HepG2 (cell line): Measurements from ENCODE around the gene NREP. TPM values are rescaled to one million over a fixed set of nuclear protein-coding genes. Genes with fewer than 3 reads are reported as not detected.

Experiments used
- CEBPG ChIP-seq: IDR thresholded peaks from 2 replicates; pipeline ENCODE4 v1.6.1; 2016
- HNF4G ChIP-seq, 2 experiments: sonication (generic) in 1 of 2; formaldehyde crosslinking in 1 of 2; IDR thresholded peaks; 2 replicates each; pipeline versions ENCODE4 v1.4.0 to v1.6.1; 2011 to 2020; ENCODE audit warnings: borderline replicate concordance in 2 of 2, low read depth in 2 of 2, mild to moderate bottlenecking in 2 of 2, low read length in 1 of 2, missing genetic modification reagents in 1 of 2, moderate library complexity in 1 of 2
- NFE2L1 ChIP-seq: sonication (generic); formaldehyde crosslinking; IDR thresholded peaks from 2 replicates; pipeline ENCODE4 v1.4.0; 2020; ENCODE audit warnings: missing genetic modification reagents, mild to moderate bottlenecking, borderline replicate concordance
- NFIC ChIP-seq: IDR thresholded peaks from 2 replicates; pipeline ENCODE4 v1.6.1; 2012; ENCODE audit warnings: mild to moderate bottlenecking, low read length, inconsistent platforms
- NR2F2 ChIP-seq: IDR thresholded peaks from 2 replicates; pipeline ENCODE4 v1.6.1; 2012; ENCODE audit warnings: low read depth, inconsistent platforms, borderline replicate concordance
- REXO4 ChIP-seq: sonication (generic); formaldehyde crosslinking; IDR thresholded peaks from 2 replicates; pipeline ENCODE4 v1.8.0; 2022; ENCODE audit warnings: missing genetic modification reagents, mild to moderate bottlenecking, borderline replicate concordance
- RFX1 ChIP-seq: fragments of 450-650 bp; IDR thresholded peaks from 2 replicates; pipeline ENCODE4 v1.6.1; 2017
- SAP130 ChIP-seq: IDR thresholded peaks from 2 replicates; pipeline ENCODE4 v1.6.1; 2016; ENCODE audit warnings: low read depth
- TARDBP ChIP-seq: sonication (generic); formaldehyde crosslinking; IDR thresholded peaks from 2 replicates; pipeline ENCODE4 v1.8.0; 2022; ENCODE audit warnings: mild to moderate bottlenecking, missing genetic modification reagents
- ZNF12 ChIP-seq: sonication (generic); formaldehyde crosslinking; IDR thresholded peaks from 2 replicates; pipeline ENCODE4 v1.5.0; 2020; ENCODE audit warnings: missing genetic modification reagents
- ZNF382 ChIP-seq: sonication (generic); formaldehyde crosslinking; IDR thresholded peaks from 2 replicates; pipeline ENCODE4 v1.5.0; 2020; ENCODE audit warnings: missing genetic modification reagents, mild to moderate bottlenecking, borderline replicate concordance
- ZNF644 ChIP-seq: IDR thresholded peaks from 2 replicates; pipeline ENCODE4 v1.6.1; 2016; ENCODE audit warnings: low read depth
- polyA plus RNA-seq, 8 experiments: library from polyadenylated mRNA; depleted of rRNA in 3 of 8; stranded (reverse) in 7 of 8; unstranded in 1 of 8; fragments of >200 nt; fragmentation: Illumina TruSeq in 4 of 8; extraction: Trizol in 4 of 8; gene quantifications; 2 replicates each; pipeline versions ENCODE4 v1.2.1 to v1.2.3, GENCODE V29; 2011 to 2016; ENCODE audit warnings: low read depth in 4 of 8, missing spikeins in 1 of 8, mixed read lengths in 1 of 8; ENCODE audit not compliant: insufficient read depth in 1 of 8
- total RNA-seq, 5 experiments: library from RNA; depleted of rRNA; stranded (reverse); fragments of >200 nt; fragmentation: Illumina TruSeq; extraction: Trizol; gene quantifications; 2 replicates each; pipeline ENCODE4 v1.2.3, GENCODE V29; 2016; ENCODE audit warnings: low read depth in 1 of 5
- TF ChIP-seq, protein P1 (sequence below): sonication (generic); formaldehyde crosslinking; IDR thresholded peaks from 2 replicates; pipeline ENCODE4 v1.5.0; 2020; ENCODE audit warnings: mild to moderate bottlenecking, missing genetic modification reagents, borderline replicate concordance
- TF ChIP-seq, protein P2 (sequence below): IDR thresholded peaks from 2 replicates; pipeline ENCODE4 v1.6.1; 2016; ENCODE audit warnings: missing biosample characterization, missing genetic modification reagents, low read depth
- TF ChIP-seq, protein P3 (sequence below): IDR thresholded peaks from 2 replicates; pipeline ENCODE4 v1.6.1; 2016; ENCODE audit warnings: mild to moderate bottlenecking
- TF ChIP-seq, protein P4 (sequence below): IDR thresholded peaks from 2 replicates; pipeline ENCODE4 v1.6.1; 2018; ENCODE audit warnings: missing genetic modification reagents, mild to moderate bottlenecking, missing compliant biosample characterization
- TF ChIP-seq, protein P5 (sequence below): sonication (generic); formaldehyde crosslinking; IDR thresholded peaks from 2 replicates; pipeline ENCODE4 v1.4.0; 2020; ENCODE audit warnings: missing genetic modification reagents, borderline replicate concordance
- TF ChIP-seq, protein P6 (sequence below): sonication (generic); formaldehyde crosslinking; IDR thresholded peaks from 2 replicates; pipeline ENCODE4 v1.5.0; 2020; ENCODE audit warnings: missing genetic modification reagents, mild to moderate bottlenecking, borderline replicate concordance

The NREP gene
- total and polyA plus RNA-seq, 2 of the 13 experiments (the other 11 are each of a cell fraction or from before 2014, with no cell fraction given) = 40.5 to 102 TPM

DNA sequence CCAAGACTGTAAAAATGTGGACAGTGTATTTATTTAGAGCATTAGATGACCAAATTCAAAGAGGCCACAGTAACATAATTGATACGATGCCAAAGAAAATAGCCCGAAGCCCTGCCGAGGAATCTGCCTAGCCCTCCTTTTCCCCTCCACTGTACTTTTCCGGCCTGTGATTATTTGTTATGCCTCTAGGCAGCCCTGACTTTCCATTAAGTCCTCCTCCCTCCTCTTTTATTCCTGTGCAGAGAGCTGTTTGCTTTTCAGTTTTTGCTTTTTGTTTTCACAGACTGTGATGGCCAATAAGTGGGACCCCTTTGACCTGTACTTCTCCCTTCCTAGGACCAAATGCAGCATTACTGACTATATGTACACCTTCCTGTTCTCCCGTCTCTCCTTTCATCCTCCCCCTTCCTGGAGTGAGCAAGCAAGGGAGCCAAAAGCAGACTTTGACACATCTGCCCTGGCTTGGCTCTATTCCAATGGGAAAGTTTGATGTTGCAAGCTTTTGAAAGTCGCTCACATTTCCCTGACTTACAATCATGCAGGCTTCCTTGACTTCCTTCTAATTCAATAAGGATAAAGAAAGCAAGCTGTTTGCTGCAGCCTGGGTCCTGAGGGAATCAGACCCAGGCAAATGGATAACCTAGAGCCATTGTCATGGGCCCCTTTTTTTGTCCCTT lies 76.1 kb downstream of the NREP start (continued):
- TF ChIP-seq, protein P1, sequence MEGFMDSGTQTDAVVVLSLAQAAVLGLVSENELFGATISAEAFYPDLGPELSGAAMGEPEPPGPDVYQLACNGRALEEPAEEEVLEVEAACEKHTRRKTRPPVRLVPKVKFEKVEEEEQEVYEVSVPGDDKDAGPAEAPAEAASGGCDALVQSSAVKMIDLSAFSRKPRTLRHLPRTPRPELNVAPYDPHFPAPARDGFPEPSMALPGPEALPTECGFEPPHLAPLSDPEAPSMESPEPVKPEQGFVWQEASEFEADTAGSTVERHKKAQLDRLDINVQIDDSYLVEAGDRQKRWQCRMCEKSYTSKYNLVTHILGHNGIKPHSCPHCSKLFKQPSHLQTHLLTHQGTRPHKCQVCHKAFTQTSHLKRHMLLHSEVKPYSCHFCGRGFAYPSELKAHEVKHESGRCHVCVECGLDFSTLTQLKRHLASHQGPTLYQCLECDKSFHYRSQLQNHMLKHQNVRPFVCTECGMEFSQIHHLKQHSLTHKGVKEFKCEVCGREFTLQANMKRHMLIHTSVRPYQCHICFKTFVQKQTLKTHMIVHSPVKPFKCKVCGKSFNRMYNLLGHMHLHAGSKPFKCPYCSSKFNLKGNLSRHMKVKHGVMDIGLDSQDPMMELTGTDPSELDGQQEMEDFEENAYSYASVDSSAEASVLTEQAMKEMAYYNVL (CRISPR knock-in tag) = peak; percentile 90; the same call in 1 of the 2 replicates
- TF ChIP-seq ZNF382 (CRISPR knock-in tag) = no peak
- TF ChIP-seq ZNF644 (CRISPR knock-in tag) = 0 out of 2 replicates have a peak, but pooled peaks have one; percentile 50
- no peak for TF ChIP-seq NFE2L1 (CRISPR knock-in tag)
- TF ChIP-seq NFIC = peak; percentile 43; the same call in 1 of the 2 replicates
- TF ChIP-seq REXO4 (CRISPR knock-in tag) = no peak
- TF ChIP-seq NR2F2 = peak; percentile 44
- peak; percentile 77 for TF ChIP-seq CEBPG
- TF ChIP-seq RFX1 = no peak
- TF ChIP-seq, protein P2, sequence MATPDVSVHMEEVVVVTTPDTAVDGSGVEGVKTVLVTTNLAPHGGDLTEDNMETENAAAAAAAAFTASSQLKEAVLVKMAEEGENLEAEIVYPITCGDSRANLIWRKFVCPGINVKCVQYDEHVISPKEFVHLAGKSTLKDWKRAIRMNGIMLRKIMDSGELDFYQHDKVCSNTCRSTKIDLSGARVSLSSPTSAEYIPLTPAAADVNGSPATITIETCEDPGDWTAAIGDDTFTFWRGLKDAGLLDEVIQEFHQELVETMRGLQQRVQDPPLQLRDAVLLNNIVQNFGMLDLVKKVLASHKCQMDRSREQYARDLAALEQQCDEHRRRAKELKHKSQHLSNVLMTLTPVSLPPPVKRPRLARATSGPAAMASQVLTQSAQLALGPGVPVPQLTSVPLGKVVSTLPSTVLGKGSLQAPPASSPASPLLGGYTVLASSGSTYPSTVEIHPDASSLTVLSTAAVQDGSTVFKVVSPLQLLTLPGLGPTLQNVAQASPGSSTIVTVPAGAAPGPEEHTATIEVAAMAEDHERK (CRISPR knock-in tag) = no peak
- peak; percentile 40; the same call in 1 of the 2 replicates for TF ChIP-seq ZNF12 (CRISPR knock-in tag)
- peak; percentile 42 for TF ChIP-seq SAP130 (CRISPR knock-in tag)
- TF ChIP-seq, protein P3, sequence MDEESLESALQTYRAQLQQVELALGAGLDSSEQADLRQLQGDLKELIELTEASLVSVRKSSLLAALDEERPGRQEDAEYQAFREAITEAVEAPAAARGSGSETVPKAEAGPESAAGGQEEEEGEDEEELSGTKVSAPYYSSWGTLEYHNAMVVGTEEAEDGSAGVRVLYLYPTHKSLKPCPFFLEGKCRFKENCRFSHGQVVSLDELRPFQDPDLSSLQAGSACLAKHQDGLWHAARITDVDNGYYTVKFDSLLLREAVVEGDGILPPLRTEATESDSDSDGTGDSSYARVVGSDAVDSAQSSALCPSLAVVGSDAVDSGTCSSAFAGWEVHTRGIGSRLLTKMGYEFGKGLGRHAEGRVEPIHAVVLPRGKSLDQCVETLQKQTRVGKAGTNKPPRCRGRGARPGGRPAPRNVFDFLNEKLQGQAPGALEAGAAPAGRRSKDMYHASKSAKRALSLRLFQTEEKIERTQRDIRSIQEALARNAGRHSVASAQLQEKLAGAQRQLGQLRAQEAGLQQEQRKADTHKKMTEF (CRISPR knock-in tag) = 0 out of 2 replicates have a peak, but pooled peaks have one; percentile 23
- TF ChIP-seq, protein P4, sequence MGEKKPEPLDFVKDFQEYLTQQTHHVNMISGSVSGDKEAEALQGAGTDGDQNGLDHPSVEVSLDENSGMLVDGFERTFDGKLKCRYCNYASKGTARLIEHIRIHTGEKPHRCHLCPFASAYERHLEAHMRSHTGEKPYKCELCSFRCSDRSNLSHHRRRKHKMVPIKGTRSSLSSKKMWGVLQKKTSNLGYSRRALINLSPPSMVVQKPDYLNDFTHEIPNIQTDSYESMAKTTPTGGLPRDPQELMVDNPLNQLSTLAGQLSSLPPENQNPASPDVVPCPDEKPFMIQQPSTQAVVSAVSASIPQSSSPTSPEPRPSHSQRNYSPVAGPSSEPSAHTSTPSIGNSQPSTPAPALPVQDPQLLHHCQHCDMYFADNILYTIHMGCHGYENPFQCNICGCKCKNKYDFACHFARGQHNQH (CRISPR knock-in tag) = peak; percentile 17; the same call in 1 of the 2 replicates
- TF ChIP-seq HNF4G (IDR thresholded peaks at IDR 0.05; ENCODE audit: borderline replicate concordance, low read depth, low read length) = peak; percentile 14; the same call in 1 of the 2 replicates
- TF ChIP-seq HNF4G (CRISPR knock-in tag; IDR thresholded peaks at IDR 0.05; ENCODE audit: borderline replicate concordance, low read depth) = no peak
- TF ChIP-seq TARDBP (CRISPR knock-in tag) = peak; percentile 39; the same call in 1 of the 2 replicates
- TF ChIP-seq, protein P5, sequence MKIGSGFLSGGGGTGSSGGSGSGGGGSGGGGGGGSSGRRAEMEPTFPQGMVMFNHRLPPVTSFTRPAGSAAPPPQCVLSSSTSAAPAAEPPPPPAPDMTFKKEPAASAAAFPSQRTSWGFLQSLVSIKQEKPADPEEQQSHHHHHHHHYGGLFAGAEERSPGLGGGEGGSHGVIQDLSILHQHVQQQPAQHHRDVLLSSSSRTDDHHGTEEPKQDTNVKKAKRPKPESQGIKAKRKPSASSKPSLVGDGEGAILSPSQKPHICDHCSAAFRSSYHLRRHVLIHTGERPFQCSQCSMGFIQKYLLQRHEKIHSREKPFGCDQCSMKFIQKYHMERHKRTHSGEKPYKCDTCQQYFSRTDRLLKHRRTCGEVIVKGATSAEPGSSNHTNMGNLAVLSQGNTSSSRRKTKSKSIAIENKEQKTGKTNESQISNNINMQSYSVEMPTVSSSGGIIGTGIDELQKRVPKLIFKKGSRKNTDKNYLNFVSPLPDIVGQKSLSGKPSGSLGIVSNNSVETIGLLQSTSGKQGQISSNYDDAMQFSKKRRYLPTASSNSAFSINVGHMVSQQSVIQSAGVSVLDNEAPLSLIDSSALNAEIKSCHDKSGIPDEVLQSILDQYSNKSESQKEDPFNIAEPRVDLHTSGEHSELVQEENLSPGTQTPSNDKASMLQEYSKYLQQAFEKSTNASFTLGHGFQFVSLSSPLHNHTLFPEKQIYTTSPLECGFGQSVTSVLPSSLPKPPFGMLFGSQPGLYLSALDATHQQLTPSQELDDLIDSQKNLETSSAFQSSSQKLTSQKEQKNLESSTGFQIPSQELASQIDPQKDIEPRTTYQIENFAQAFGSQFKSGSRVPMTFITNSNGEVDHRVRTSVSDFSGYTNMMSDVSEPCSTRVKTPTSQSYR (CRISPR knock-in tag) = peak; percentile 79
- TF ChIP-seq, protein P6, sequence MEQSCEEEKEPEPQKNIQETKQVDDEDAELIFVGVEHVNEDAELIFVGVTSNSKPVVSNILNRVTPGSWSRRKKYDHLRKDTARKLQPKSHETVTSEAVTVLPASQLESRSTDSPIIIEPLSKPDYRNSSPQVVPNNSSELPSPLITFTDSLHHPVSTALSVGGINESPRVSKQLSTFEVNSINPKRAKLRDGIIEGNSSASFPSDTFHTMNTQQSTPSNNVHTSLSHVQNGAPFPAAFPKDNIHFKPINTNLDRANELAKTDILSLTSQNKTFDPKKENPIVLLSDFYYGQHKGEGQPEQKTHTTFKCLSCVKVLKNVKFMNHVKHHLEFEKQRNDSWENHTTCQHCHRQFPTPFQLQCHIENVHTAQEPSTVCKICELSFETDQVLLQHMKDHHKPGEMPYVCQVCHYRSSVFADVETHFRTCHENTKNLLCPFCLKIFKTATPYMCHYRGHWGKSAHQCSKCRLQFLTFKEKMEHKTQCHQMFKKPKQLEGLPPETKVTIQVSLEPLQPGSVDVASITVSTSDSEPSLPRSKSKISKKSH (CRISPR knock-in tag) = no peak
